Measurements from ENCODE around the gene STYK1.

The STYK1 gene, protein sequence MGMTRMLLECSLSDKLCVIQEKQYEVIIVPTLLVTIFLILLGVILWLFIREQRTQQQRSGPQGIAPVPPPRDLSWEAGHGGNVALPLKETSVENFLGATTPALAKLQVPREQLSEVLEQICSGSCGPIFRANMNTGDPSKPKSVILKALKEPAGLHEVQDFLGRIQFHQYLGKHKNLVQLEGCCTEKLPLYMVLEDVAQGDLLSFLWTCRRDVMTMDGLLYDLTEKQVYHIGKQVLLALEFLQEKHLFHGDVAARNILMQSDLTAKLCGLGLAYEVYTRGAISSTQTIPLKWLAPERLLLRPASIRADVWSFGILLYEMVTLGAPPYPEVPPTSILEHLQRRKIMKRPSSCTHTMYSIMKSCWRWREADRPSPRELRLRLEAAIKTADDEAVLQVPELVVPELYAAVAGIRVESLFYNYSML

DNA sequence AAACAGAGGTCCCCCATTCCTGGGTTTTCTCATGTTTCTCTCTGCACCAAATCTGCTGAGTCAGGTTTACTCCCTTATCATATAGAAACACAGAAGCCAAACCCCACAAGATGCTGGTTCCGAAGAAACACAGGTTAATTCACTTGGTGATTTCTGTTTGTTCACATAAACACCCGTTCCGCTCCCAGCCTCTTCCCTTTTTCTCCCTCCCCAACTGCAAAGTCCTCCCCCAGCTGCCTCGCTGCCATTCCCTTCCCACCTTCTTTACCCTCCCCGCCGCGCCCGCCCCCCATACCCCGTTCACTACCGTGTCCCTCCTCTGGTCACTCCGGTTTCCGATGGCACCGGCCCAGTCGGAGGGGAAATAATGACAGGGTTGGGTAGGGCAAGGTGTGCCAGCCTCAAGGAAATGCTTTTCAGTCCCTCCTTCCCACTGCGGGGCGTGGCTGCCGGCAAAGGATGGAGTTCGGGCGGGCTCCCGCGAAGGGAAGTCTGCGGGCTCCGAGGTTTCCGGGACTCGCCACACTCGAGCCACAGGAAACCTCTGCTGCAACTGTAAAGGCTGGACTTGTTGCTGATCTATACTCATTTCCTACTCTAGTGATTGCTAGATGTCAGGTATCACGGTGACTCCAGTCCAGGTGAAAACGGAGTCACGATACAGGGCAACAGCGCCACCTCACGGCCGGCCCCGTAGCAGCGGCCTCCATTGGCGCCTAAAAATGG is at the start of gene STYK1:
Gene STYK1, minus strand, starts transcription at position 394 of the 726 bp plus-strand sequence. CDS start 39,434 bp downstream, outside the sequence.
- DNase-seq, result peak; percentile 69

DNA sequence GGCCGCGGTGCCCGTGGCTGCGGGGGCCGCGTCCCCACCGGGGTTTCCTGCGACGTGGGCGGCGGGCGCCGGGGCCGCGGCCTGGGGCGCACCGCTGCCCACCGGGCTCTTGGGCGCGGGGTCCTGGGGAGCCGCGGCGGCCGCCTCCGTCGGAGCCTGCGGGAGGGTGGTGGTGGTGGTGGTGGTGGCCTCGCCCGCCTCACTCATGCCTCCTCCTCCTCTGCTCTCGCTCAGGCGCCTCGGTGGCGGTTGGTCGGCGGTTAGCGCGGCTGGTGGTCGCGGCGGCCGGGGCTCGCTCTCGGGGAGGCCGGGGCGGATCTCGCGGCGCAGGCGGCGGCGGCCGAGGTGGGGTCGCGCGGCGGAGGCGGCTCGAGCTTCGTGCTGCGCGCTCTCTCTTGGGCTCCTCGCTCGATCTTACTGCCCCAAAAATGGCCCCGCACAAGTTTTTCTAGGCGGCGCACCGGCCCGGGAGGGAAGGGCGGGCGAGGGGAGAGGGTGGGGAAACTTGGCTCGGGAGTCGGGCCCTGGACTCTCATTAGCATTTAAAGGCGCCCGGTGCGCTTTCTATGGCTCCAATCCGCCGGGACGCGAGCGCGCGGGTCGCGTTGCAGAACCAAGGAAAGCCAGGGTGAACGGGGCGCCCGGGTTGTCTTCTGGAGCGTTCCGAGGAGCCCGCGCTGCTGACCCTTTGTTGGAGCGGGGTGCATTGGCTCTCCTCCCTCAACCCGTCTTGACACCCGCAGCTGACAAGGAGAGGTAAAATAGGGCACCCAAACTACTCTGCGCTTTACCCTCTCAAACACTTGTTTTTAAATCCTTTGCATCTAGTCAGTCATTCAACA is 49.3 kb upstream of the STYK1 start, which contains the start of gene YBX3:
Gene YBX3, minus strand, starts transcription at position 419 of the 842 bp plus-strand sequence. Its CDS starts 212 bp downstream, at position 207.
- DNase-seq, result peak; percentile 59

GRCh38 chr12:10722502-10722904 is 48.7 kb upstream of the STYK1 start:
- peak; percentile 69 for DNase-seq

- DNase-seq, result peak; percentile 55
Measured at GRCh38 chr12:10721651-10722501, 48.0 kb upstream of the STYK1 start.

DNA sequence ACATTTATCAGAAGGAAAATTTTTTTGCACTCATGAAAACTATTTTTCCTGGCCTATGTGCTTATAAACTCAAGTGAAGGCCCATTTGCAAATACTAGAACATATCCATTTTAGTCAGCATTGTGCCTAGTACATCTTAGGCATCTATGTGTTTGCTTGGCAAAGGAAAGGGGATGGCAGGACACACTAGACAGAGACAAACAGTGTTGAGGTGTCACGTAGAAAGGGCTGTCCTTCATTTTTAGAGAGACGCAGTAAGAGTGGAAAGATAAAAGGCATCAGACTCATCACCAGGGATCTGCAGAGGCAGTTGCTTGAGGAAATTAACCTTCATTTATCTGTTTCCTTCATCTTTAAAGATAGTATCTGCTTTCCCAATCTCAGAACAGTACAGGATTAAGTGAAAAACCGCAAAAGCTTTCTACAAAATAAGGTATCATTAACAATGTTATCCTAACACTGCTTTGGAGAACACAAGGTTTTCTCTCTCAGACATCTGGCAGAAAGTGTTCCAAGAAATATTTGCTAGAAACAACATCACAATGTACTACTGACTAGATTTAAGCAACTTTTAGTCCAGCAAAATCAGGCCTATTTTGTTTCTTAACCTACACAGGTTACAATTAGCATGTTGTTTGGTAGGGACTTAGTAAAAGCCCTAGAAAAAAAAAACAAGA is 47.3 kb upstream of the STYK1 start:
- no peak for DNase-seq

GRCh38 chr12:10719482-10719881 is 45.6 kb upstream of the STYK1 start:
- no peak for DNase-seq

DNA sequence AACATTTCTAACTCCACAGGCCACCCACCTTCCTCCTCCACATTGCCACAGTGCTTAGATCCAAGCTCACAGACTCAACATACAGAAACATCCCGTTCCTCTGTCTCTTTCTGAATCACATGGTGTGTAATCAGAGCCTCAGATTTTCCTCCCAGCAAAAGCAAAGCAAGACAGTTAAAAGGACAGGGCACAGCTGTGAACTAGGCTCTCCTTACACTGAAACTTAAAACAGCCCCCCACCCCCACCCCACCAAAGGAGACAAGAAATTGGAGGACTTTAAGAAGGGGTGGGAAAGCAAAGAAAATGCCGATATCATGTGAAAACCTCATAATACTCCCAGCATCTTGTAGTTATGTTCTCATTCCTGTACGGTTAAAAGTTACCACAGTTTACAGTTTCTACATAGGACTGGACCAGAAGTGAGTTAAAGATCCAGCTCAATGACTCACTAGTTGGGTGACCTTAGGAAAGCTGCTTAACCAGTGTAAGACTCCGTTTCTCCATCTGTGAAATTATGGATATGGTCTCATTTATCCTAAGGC is 44.5 kb upstream of the STYK1 start:
- DNase-seq, result no peak

GRCh38 chr12:10717410-10717809 is 43.6 kb upstream of the STYK1 start:
- DNase-seq, result no peak

- DNase-seq, result no peak
Measured at GRCh38 chr12:10716704-10717315, 43.0 kb upstream of the STYK1 start.

DNA sequence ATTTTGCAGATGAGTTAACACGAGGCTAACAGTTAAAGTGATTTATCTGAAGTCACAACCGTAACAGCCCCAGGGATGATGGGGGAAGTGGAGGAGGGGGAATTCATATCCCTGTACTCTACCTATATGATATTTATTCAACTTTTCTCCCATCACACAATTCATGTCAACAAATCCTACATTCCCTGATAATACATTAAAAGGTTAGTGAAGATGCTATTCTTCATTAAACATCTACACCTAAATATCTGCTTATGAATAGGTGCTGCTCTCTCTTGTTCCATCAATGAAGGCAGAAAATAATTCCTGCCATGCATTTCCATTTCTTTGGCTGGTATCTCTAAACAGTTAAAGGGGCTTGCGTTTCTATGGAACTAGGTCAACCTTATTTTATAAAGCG is 42.4 kb upstream of the STYK1 start:
- no peak for DNase-seq

GRCh38 chr12:10715491-10715890 is 41.6 kb upstream of the STYK1 start:
- no peak for DNase-seq

DNA sequence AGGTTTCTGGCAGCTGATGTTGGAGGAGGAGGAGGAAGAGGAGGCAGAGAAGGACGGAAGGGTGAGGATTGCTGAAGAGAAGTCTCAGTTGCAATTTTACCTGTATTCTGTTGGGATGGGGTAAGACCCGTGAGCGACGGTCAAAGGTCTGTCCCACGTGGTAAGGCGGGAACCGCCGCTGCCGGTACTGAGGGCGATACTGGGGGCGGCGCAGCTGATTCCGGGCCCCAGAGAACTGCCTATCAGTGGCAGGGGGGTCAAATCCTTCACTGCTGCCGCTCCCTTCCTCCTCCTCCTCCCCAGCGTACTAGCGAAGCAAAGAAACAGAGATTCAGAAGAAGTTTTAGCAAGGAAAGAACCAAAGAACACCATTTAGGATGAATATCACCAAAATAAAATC is 36.0 kb upstream of the STYK1 start:
- DNase-seq, result no peak

DNA sequence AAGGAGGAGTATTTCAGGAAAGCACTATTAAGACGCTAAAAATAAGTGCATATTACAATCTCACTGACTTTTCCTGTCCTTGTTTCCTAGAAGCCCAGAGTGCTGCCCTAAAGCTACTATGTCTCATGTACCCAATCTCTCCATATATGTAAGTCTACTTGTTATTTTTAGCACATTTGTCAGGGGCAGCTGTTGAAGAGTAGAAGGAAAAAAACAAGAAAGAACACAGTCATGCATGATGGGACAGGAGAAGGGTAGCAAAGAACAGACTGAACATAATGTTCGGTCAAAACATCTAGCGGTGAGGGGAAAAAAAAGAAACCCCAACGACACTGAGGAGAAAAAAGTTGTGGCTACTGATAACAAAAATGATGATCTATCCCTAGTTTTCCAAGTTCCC is 35.0 kb upstream of the STYK1 start:
- DNase-seq, result no peak

GRCh38 chr12:10705655-10706054 is 31.8 kb upstream of the STYK1 start:
- no peak for DNase-seq

GRCh38 chr12:10701843-10702242 is 28.0 kb upstream of the STYK1 start:
- DNase-seq, result no peak

- peak; percentile 64 for DNase-seq
Measured at GRCh38 chr12:10701131-10701681, 27.4 kb upstream of the STYK1 start.

DNA sequence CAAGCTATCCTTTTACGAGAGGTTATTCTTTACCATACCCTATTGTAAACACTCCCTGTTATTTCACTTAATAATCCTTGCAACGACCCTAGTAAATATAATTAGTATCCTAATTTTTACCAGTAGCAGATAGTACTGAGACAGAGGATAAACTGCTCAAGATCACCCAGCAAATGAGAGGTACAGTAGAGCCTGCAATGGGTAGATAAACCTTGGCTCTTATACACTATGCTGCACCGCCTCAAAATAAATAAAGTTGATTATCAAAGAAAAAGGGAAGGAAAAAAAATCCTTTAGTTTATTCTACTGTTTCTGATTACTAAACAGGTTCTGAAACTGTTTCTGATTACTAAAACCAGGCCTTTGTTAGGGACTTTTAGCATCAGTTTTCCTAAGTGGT is 26.7 kb upstream of the STYK1 start:
- no peak for DNase-seq

DNA sequence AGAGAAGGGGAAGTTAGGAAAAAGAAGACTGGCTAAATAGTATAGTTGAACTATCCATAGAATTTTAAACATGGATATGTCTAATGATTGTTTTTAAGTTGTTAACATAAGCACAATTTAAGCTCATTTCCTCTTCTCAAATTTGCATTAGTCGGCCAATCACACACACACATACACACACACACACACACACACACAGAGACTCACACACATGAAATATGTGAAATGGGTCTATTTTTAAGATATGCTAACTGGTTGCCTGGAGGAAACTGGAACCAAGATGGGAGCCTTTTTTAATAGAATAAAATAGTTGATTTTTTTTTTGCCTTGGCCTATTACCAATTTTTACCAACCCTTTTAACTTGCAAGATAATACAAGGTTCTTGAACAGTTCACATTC is 24.0 kb upstream of the STYK1 start:
- no peak for DNase-seq

DNA sequence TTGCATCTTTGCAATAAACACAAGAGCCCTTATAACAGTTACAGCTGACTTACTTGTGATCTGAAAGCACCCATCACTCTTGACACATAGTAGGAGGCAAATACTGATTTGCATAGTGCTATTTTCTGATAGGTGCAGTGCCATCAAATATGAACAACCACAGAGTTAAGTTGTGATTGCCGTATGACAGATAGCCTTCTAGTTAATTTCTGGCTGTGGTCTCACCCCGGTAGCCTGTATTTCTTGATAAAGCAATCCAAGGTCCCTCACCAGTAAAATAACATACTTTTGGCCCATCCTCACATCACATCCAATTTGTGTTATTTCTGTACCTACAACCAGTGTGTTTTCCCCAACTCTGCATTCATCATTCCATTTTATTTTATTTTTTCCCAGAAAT is 23.3 kb upstream of the STYK1 start:
- DNase-seq, result no peak

DNA sequence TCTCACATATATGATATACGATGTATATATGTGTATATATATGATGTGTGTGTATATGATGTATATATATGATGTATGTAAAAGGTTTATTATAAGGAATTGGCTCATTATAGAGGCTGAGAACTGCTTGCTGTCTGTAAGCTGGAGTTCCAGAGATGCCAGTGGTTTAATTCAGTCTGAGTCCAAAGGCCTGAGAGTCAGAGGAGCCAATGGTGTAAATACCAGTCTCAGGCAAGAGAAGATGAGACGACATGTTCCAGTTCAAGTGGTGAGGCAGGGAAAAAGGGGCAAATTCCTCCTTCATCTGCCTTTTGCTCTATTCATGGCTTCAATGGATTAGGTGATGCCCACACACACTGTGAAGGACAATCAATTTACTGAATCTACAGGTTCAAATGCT is 17.1 kb upstream of the STYK1 start:
- DNase-seq, result no peak

DNA sequence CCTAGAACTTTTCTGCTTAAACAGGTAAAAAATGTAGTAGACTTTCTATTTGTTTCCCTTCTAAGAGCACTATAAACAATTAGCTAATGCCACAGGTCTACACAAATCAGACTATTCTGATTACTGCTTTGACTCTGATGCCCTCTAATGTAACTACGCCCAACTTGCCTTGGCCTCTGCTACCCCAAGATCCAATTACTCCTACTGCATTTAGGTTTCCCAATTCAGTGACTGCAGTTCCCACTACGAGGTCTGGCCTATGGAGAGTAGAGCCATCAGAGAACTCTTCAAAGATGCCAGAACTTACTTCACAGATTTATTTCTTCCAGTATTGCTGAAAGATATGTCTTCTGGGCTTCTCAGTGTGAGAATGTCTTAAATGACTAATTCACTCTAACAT is 15.3 kb upstream of the STYK1 start:
- no peak for DNase-seq
